ENCODE results near the gene SLC22A23.
A peak's percentile ranks its signal among the peaks of the same experiment; 100 is the strongest.

SLC22A23 gene

DNA sequence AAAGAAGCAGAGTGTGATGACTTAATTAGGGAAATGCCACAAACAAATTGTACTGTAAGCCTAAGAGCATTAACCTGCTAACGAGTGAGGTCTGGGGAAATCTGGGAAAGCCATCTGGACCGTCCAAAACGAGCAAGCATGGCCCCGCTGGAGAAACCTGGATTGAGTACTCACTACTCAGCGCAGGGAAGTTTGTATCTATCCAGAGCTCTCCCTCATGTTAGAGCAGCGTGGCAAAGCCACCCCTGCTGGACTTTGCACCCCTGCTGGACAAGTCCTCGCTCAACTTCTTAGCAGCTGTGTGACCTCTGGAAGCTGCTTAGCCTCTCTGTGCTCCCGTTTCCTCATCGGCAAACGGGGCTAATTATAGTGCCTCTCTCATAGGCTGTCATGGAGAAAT lies 160.8 kb downstream of the SLC22A23 start:
- DNase-seq (ENCODE audit: low read depth): no peak

DNA sequence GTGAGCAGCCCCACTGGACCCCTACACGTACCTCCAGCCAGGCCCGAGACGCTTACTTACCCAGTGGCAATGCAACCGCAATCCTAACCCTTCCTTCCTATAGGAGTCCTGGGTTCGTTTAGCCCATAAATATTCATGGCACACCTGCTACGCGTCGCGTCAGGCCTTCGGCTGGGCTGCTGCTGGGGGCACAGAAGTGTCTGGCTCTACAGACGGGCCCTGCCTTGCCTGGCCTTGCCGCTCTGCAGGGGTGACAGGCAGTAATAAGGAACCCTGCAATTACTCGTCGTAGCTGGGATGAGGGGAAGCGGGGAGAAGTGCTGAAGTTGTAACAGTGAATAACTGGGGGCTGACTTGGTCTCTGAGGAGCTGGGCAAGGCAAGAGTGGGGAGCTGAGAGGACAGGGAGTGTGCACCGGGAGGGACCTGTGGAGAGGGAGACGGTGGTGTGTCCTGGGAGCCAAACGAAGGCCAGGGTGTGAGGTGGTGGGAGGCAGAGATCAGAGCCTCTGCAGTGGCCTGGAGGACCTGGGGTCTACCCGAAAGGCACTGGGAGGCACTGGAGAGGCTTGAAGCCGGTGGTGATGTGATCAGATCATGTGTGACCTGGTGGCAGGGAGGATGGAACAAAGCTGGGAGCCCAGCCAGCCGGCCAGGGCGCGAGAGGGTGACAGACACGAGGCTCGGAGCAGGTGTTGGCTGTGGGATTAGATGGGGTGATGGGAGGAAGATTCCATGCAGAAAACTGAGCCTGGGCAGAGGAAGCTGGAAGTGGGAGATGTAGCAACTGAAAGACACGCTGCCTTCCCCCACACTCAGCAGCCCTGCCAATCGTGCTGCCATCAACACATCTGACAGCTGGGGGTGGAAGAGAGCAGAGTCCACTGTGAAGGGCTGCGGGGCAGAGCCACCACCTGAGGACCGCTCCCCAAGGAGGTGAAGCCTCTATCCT lies 161.7 kb downstream of the SLC22A23 start:
- no peak for DNase-seq (ENCODE audit: low read depth)

DNA sequence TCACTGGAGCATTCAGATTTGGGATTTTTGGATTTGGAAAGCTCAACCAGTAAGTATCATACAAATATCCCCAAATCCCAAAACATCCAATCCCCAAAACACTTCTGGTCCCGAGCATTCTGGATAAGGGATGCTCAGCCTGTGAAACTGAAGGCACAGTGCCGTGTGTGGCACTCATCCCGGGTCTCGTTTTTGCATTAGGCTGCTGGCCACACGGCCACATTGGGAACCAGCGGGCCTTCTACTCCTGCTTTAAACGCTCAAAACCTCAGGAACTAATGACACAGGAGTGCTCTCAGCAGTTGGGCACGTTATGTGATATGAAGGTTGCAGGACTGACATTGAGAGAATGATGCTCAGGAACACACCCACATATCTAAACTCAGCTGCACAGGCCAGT lies 162.5 kb downstream of the SLC22A23 start:
- DNase-seq (ENCODE audit: low read depth): no peak

DNA sequence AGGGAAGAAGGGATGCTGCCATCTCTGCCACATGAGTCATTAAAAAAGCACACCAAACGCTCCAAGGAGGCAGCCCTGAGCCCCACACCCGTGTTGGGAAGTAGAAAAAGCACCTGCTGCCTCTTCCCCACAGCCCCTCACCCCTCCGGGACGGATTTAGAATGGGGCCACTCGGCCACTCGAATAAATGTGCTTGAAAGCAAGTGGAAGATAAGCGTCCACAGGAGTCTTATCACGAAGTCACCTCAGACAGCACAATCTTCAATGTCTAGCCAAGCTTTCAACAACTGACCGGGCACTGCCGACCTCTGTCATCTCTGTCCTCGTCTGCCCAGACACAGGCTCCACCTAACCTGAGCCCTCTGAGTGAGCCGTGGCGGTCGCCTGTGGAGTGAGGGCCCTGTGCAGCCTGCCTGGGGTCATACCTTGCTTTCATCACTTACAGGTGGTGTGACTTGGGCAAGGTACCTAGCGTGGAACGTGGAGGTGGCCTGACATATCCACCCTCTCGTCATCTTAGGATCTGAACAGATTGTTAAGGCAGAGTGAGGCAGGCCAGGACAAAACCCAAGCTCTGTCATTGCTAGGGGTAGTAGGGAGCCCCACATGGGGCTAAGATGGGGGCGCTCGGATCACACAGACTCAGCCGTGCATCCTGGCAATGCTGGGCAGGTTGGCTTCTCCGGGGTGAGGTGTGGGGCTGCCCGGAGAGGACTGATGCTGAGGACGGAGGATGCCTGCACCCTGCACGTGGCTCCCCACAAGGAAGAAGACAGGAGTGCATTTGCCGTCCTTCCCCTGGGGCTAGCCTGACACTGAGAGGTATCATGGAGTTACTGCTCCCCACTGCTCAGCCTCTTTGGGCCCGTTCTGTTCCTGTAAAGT lies 163.3 kb downstream of the SLC22A23 start:
- no peak for DNase-seq (ENCODE audit: low read depth)

DNA sequence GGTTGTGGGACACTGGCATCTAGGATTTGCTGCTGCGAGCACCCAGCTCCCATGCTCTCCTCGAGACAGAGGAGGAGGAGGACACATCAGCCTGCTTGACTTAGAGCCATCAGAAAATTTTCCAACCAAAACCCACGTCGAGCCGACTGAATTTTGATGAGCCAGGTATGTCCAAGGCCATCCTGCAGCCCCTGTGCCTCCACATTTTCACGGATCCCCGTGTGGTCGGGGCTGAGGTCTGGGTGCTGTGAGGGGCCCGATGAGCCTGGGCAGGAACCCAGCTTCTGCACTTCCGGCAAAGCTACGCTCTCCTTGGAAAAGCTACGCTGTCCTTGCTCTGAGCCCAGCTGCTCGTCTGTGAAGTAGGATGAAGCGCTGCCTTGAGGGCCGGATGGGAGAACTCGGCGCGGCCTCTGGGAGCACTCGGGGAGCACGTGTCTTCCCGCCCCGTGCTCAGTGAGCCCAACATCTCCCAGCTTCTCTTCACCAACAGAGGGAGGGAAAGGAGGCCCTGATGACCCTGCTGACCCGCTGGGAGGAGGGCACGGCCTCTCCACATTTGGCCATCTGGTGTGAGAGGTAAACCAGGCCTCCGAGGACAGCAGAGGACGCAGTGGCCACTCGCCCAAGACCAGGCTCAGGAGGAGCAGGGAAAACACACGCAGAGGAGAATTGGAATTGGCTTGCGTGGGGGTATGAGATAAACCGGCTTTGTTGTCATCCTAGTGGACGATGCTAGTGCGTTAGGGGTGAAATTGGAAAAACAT lies 164.2 kb downstream of the SLC22A23 start:
- DNase-seq (ENCODE audit: low read depth): no peak

DNA sequence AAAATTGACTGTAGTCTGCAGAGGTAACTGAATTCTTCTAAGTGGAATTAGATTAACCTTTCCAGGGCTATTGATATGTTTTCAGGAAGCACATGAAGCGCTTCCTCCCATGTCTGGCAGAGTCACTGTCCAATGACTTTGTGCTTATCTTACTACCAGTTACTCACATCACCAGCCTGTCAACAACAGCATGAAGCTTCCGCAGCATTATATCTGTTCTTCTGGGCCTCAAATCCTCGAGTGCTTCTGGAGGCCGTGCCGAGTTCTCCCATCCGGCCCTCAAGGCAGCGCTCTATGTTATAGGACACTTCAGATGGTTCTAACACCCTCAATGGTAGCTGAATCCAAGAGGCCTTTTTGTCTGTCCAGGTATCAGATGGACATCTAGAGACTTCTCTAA lies 164.9 kb downstream of the SLC22A23 start:
- DNase-seq (ENCODE audit: low read depth): peak; percentile 41

- DNase-seq (ENCODE audit: low read depth): no peak
Observed at GRCh38 chr6:3291346-3291745, 165.5 kb downstream of the SLC22A23 start.

GRCh38 chr6:3290931-3291211 lies 166.0 kb downstream of the SLC22A23 start:
- no peak for DNase-seq (ENCODE audit: low read depth)

DNA sequence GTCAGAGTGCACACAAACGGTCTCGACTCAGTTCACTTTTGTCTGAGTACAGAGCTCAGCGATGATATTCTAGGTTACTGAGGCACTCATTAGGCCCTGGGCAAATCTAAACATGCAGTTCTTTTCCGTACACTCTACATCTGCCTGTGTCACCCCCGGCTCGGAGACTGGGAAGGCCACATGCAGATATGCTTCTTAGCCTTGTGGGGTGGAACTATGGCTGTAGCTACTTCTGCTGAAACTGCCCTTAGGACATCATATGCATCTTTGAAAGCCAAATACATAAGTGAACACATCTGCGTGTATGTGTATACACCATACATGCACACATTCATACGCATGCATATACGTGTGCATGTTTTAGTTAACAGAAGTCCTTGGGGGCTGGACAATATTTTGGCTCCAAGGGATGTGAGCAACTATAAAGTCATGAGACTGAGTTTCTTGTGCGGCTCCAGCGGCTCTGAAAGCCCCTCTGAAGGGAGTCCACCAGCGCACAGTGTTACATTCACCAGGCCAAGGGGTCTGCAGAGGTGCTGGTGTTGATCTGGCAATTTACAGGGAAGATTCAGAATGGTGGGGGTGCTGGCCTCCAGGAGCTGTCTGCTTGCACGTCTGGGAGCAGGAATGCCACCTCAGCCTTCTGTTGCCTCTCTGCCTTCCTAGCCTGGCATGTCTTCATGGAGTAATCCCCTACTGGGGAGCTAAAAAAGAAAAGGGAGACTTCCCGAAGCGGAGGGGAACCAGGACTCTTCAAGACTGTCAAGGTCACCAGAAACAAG lies 166.5 kb downstream of the SLC22A23 start:
- DNase-seq (ENCODE audit: low read depth): no peak

DNA sequence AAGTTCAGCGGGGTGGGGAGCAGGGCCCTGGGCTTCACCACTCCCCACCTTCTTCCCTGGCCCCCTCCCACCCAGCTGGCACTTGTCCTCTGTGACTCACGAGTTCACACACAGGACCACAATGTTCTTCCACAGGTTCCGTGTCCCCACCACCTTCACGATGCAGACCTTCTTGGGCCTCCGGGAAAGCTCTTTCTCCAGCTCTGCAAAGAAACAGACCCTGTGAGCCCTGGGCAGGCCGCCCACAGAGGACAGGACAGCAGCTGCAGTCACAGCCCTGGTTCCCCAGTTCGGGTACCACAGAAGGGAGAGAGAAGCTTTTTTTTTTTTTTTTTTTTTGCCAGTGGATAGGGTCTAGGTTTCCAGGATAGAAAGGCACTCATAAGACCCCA lies 167.2 kb downstream of the SLC22A23 start:
- no peak for DNase-seq (ENCODE audit: low read depth)

DNA sequence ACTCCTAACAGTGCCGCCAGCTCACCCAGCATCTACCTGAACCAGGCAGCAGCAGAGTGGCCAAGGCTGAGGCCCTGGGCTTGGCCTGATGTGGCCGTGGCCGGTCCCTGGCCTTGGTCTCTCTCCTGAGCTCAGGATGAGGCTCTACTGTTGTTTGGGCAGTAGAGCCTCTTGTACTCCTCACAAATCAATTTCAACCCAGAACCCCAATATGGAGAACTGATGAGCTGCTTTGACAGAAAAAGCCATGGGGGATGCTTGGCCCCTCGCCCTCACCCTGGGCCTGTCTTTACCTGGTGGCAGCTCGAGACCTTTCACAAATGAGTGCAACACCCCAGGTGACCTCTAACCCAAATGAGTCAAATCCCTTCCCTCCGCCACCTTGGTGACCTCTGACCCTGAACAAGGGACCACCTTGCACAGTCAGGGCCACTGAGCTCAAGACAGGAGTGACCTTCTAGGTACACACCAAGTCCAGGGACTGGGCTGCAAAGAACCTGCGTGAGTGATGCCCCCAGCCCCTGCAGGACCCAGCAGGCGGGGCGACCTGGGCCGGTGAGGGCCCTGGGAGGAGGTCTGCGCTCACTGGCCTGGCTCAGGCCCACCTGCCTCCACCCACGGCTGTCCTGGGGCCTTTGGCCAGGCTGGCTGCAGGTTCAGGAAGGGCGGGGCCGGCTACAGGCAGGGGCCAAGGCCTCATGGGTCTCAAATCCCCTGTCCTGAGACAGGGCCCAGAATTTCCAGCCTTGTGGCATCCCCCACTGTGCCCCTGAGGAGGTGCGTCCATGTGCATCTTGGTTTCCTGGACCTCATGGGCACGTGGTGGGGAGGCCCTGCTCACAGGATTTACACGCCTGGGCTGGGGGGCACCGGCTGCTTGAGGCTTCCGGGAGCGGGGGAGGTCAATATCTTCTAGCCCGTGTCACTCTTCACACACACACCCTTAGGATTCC lies 167.9 kb downstream of the SLC22A23 start:
- DNase-seq (ENCODE audit: low read depth): no peak

DNA sequence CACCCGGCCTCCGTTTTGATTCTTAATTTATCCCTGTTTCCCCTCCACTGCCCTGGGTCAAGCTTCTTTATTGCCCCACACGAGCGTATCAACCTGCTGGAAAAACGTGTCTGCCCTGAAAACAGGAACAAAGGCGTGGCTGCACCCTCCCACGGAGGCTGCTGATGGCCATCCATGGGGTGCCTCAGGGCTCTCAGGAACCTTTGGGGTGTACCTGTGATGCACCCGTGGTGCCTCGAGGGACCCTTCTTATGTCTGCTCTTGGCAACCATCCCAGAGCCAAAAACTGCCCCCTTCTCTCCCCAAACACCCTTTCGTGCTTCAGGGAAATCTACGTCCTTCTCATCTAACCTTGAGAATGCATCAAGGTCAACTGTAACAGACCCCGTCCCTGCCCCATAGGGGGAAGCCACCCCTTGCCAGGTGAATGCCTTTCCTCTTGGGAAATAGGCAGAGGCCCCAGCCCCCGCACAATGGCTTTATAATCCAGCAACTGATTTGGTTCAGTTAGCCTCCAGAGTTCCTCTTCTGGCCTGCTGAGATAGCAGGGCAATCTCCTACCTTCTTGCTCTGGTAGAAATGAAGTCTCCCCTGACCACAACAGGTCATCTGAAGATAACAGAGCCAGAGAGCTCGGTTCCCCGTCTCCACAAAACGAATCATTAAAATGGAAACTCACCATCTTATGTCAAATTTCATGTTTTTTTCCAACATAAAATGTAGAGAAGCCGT lies 168.7 kb downstream of the SLC22A23 start:
- DNase-seq (ENCODE audit: low read depth): peak; percentile 80

DNA sequence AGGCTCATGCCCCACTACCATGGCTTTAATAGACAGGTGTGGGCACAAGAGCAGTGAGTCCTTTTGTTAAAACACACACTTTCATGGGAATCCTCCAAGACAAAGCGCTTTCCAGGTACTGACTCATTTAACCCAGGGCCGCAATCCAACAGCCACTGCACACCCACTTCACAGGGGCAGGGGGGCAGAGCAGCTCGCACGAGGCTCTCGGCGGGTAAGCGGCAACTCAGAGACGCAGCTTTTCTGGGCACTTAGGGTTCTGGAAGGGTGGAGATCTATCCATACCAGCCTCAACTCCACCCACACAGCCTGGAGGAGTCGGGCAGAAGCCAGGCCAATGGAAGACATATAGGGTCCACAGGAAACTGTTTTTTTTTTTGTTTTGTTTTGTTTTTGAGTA lies 169.5 kb downstream of the SLC22A23 start:
- no peak for DNase-seq (ENCODE audit: low read depth)

DNA sequence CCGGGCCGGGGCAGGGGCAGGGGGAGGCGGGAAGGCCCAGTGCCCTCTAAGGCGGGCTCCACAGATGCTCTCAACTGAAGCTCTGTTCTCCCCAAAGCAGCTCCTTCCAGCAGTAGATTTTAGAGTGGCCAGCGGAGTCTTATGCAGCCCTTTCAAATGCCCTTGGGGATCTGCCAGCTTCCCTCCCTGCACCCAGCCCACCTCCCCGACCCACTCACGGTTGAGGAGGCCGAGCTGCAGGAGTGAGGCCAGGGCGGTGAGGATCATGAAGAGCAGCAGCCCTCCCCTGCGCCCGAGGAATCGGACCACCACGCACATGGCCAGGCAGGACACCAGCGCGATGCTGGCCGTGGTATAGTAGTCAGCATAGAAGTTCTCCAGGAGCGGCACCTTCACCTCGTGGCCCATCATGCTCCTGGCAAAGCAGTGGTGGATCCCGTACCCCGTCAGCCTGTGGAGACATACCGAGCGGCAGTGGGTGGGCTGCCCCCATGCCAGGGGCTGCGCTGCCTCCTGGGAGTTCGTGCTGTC lies 170.1 kb downstream of the SLC22A23 start:
- DNase-seq (ENCODE audit: low read depth): no peak

GRCh38 chr6:3285732-3286131 lies 171.1 kb downstream of the SLC22A23 start:
- DNase-seq (ENCODE audit: low read depth): no peak

DNA sequence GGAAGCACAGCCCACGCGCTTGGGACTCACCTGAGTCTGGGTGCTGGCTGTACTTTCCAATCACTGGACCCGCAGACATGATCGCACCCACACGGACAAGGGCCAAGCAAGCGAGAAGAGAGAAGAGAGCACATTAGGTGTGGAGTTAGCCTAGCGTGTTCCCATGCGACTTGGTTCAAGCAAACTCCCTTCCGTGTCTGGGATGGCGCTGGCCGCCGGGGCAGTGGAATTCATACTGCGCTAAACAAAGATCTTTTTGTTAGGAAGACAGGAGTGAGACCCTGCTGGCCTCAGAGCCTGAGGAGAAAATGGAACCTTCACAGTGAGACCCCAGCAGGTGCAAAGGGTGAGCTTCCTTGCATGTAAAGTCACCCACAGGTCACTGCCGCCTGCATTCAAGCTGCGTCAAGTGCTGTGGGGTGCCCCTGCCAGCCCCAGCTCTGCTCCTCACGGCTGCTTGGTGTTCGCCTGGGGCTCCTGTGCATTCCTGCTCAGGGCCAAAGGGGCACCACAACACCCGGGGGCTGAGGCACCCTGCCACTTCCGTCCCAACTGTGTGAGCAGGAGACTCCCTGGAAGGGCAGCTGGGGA lies 171.7 kb downstream of the SLC22A23 start:
- no peak for DNase-seq (ENCODE audit: low read depth)

DNA sequence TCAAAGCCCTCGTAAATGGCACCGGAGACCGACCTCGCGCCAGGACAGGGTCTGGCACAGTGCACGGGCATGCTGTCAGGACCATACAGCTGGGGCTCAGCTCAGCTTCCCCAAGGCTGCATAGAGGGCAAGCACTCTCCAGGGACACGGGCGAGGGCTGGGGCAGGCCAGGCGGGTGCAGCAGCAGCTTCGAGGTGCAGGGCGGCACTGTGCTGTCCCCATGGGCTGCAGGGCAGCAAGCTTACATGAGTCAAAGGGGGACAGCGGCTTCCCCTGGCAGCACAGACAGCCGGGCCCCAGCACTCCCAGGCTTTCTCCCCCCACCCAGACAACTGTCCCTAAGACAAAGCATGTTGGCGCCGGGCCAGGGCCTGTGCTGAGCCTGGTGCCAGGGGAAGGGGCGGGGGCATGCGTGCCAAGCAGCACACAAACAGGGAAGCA lies 172.4 kb downstream of the SLC22A23 start:
- no peak for DNase-seq (ENCODE audit: low read depth)

GRCh38 chr6:3283641-3284435 lies 173.0 kb downstream of the SLC22A23 start:
- DNase-seq (ENCODE audit: low read depth): no peak

All from CMK (cell line).